HG02623 (cell line): Measurements from ENCODE around the gene CCND2.

ENCODE experiments used
- ATAC-seq: cut with Tn5 transposase; IDR thresholded peaks from one replicate; pipeline ENCODE4 v1.9.1; 2021; ENCODE audit warnings: moderate library complexity; ENCODE audit not compliant: unreplicated experiment

CCND2 gene

GRCh38 chr12:4289231-4289878 is 15.8 kb downstream of the CCND2 start:
- no peak for ATAC-seq

GRCh38 chr12:4289998-4290790 is 16.6 kb downstream of the CCND2 start:
- ATAC-seq, result no peak

GRCh38 chr12:4292341-4293073 is 18.9 kb downstream of the CCND2 start:
- ATAC-seq, result no peak

DNA sequence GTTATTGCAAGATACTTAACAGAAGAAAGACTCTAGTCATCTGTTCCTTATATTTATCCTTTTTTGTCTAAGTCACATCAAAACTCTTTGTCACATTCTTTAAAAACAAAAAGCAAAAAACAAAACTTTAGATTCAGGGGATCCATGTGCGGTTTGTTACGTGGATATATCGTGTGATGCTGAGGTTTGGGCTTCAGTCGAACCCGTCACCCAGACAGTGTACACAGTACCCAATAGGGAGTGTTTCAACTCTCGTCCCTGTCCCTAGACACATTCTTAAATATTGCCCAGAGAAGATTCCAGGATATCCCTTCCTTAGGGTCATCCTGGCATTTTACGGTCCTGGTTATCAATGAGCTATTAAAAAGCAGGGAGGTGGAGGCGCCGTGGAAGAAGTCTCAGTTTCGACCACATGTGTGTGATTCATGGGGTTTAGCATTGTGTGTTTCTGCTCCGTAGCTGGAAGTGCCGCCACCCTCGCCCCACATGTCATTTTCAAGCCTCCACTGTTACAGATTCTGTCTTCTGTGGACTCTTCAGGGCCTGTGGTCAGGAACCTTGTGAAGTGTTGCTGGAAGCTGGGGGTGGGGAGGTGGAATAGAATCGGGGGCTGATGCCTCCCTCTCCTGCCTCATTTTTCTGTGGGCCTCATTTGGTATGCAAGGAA is 19.9 kb downstream of the CCND2 start:
- no peak for ATAC-seq

DNA sequence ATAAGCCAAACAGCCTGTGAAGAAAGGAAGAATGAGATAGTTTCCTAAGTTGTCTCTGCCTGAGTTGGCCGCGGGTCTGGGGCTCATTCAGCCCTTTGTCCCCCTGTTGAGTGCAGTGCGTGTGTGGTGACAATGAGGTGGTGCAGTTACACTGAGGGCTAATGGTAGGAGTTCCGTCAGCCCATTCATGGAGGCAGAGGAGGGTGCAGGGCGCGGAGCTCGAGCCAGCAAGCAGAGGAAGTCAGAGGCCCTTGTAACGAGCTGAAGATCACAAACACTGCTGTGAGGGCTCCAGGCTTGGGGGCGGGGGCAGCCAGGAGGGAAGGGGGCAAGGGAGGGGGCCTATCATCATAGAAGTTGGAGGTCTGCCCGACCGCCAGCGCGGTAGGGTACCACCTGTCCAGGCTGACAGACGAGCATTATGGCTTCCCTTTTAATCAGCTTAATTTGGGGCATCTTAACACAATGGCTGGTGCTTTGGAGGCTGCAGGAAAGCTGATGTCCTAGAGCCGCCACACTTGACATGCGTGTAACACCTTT is 20.5 kb downstream of the CCND2 start:
- no peak for ATAC-seq

GRCh38 chr12:4296751-4297150 is 23.2 kb downstream of the CCND2 start:
- no peak for ATAC-seq

- ATAC-seq, result no peak
Measured at GRCh38 chr12:4297617-4298016, 24.1 kb downstream of the CCND2 start.

- no peak for ATAC-seq
Measured at GRCh38 chr12:4300883-4301282, 27.3 kb downstream of the CCND2 start.

- ATAC-seq, result no peak
Measured at GRCh38 chr12:4301932-4302501, 28.5 kb downstream of the CCND2 start.

DNA sequence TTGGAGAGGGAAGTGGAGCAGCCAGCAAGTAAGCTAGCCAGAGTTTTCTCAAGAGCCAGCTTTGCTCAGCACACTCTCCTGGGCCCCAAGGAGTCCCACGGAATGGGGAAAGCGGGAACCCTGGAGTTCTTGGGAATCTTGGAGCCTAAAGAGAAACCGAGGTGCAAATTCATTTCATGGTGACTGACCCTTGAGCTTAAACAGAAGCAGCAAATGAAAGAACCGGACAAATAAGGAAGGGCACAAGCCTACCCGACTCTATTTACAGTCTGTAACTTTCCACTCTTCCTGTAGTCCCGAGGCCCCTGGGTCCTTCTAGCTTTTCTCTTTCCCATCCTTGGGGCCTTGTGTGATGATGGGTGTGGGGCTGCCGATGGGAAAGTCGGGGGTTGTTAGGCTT is 29.3 kb downstream of the CCND2 start:
- ATAC-seq, result no peak

DNA sequence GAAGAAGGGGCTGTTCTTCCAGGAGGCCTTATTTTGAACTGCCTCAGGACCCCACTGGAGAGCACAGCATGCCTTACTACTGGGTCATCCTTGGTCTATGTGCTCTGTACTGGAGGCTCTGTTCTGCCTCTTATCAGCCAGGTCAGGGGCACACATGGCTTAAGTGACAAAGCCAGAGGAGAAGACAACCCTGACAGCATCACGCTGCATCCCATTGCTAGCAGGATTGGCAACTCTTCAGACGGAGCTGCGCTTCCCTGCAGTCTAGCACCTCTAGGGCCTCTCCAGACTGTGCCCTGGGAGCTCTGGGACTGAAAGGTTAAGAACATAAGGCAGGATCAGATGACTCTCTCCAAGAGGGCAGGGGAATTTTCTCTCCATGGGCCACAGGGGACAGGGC is 30.2 kb downstream of the CCND2 start:
- no peak for ATAC-seq

GRCh38 chr12:4307593-4308333 is 34.2 kb downstream of the CCND2 start:
- no peak for ATAC-seq

DNA sequence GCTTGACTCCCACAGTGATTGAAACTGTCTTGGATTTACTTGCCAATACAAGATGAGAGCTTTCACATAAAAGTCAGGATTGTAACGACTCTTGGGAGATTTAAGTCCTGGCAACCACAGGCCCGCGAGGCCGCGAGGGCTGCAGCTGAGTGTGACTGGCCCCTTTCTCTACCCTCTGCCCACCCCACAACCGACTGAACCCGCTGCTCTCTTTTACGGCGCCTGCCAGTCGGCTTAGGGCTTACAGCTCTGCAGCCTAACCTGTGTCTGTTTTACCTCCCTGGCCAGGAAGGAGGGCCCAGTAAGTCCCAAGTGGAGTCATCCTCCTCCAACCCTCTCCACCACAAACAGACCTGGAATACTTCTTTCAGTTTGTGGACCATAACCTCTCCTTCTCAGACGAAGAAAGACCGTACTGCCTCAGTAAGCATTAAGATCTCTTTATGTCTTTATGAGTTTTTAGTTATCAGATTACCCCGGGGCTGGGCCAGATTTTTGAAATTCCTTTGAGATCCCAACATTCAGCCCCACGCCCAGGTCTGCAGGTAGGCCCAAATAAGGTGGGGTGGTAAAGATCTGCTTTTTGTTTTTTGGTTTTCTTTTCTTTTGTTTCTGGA is 34.9 kb downstream of the CCND2 start:
- ATAC-seq, result no peak

- ATAC-seq, result no peak
Measured at GRCh38 chr12:4311776-4312175, 38.2 kb downstream of the CCND2 start.

GRCh38 chr12:4312251-4312650 is 38.7 kb downstream of the CCND2 start:
- ATAC-seq, result no peak

DNA sequence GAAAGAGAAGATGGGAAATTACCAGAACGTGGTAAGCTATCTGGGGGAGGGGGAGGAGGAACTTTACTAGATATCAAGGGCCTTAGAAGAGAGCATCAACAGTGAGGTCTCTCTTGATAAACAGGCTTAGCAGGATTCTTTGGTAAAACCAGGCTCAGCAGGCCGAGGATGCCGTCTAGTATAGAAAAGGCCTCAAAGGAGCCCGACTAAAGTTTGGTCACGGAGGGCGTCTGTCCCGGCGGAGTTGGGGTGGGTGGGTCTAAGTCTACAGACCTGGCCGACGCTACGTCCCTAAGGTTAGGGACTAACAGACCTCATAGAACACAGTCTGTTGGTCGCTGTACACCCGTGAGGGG is 46.9 kb downstream of the CCND2 start:
- peak; percentile 22 for ATAC-seq

GRCh38 chr12:4320853-4321701 is 47.5 kb downstream of the CCND2 start, which contains the start of gene TIGAR:
TIGAR (plus strand) TSS chr12:4321213; CDS start chr12:4321272, 59 bp downstream.
- ATAC-seq, result peak; percentile 97

GRCh38 chr12:4322726-4323125 is 49.2 kb downstream of the CCND2 start:
- no peak for ATAC-seq
